Stimulated activated CD4-positive, alpha-beta T cell treated with anti-CD3 and anti-CD28 coated beads, TNF-alpha, amount 100 ng/mL, for 1 hour (primary cell): ENCODE measurements around the gene GP1BB.

Experiments used
- DNase-seq, 3 donors: peaks; one replicate each; pipeline ENCODE4 v3.0.0-alpha.2; 2020; ENCODE audit warnings: low read depth in 3 of 3, low spot score in 1 of 3

Gene GP1BB

DNA sequence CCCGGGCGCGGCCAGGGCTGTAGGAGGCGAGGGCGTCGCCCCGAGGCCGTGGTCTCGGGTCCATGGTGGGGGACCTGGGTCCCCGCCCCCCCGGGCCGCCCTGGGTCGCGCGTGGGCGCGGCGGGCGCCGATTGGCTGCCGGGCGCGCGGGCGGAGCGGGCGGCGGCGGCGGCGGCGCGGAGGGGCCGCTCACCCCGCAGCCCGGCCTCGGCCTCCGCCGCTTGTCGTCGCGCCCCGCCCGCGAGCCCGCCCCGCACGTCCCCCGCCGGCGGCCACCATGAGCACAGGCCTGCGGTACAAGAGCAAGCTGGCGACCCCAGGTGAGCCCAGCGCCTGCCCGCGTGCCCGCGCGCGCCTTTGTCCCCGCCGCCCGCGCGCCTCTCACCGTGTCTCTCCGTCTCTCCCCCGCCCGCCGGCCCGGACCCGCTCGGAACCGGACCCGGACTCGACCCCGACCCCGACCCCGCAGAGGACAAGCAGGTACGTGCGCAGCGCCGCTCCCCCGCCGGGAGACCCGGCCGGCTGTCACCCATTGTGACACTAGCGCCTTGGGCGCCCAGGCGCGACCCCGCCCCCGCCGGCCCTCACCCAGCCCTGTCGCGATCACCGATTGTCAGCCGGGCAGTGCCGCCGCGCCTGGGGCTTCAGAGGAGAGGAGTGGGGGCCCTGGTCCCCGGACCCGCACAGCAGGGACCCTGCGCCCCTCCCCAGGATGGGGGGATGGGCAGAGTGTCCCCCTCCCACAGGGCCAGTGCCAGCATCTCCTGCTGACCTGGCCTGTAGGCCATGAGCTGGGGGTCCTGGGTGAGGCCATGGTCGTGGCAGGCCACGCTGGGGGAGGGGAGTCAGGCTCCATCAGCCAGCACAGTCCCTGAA lies 8.8 kb upstream of the GP1BB start, which contains the start of gene SEPTIN5:
Gene SEPTIN5, plus strand, starts transcription at position 192 of the 876 bp plus-strand sequence. Its CDS starts 86 bp downstream, at position 278.
- no peak for DNase-seq

DNA sequence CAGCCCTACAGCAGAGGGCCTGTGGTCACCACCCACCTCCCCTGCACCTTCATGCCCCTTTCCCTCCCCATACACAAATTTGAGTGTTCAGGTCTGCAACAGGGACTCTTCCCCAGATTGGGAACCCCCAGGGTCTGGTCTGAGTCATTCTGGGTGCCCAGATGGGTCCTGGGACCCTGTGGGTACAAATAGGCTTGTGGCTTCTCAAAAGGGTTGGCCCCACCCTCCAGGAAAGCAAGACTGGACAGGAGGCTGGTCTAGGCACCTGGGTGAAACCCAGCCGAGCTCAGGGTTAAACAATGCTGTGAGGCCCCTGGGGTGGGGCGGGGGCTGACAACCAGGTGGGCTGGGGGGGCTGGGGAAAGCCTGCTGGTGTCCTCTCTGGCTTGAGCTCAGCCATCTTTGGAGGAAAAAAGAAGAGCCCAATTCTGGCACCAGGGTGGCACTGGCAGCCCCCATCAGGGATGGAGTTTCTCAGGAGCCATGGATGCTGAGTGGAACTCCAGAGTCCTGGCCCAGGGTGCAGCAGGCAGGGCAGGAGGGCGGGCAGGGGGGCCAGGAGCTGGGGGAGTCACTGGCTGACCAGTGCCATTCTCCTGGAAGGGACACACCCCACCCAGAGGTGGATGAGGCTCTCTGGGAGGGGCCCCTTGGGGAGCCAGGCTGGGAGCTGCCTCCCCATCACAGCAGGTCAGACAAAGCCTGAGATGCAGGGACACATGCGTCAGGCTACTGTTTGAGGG lies 8.0 kb upstream of the GP1BB start:
- no peak for DNase-seq

DNA sequence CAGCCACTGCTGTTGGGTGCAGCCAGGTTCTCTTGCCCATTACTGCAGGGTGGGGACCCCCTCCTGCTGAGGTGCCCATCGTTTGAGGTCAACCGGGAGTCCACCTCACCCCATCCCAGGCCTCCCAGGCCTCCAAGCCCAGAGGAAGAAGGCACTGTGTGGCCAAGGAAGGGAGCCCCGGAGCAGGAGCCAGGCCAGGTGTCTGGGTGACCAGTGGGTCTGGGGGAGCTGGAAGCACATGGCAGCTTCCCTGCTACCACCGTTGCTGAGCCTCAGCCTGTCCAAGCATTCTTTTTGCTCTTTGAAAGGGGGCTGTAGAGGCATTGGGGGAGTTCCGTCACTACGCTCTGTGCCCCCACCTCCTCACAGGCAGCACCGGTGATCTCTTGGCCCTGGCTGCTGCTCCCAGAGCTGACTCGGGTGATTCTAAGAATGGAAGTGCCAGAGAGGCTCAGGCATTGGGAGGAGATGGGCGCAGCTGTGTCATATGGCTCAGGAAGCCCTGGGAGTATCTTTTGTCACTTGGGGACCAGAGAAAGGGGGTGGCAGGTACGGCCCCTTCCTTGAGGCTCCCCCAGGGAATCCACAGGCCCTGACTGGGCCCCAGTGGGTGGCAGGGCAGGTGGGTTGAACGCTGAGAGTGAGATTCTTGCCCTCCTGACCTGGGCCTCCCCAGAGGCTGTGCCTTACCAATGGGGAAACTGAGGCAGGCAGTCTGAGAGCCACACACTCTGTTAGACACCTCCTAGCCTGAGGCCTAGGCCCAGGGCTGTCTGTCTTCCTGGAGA lies 7.1 kb upstream of the GP1BB start:
- no peak for DNase-seq

DNA sequence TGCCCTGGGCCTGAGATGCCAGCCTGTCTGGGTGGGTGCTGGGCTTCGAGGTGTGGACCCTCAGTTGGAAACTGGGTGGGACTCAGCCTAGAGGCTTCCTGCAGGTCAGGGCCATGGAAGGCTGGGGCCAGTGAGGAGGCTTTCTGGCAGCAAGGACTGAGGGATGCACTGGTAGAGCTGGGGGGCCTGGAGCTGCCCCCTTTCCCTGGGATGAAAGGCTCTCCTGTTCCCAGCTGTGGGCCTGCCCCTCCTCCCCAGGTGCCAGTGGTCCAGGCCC lies 6.6 kb upstream of the GP1BB start:
- no peak for DNase-seq

DNA sequence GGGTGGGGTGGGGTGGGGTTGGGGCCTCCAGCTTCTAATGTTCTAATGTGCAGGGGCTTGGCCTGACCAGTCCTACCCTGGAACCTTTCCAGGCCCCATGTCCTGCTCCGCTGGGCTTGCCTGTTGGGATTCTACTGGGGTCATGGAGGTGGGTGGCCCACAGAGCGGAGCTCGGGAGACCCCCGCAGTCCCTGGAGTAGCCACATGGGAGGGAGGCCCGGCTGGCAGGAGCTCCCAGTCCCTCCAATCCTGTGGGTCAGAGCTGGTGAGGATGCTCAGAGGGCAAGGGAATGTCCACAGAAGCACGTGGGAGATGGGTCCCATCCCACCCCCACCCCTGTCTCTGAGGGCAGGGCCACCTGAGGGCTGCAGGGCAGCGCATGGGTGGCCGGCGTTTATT lies 6.2 kb upstream of the GP1BB start:
- no peak for DNase-seq

DNA sequence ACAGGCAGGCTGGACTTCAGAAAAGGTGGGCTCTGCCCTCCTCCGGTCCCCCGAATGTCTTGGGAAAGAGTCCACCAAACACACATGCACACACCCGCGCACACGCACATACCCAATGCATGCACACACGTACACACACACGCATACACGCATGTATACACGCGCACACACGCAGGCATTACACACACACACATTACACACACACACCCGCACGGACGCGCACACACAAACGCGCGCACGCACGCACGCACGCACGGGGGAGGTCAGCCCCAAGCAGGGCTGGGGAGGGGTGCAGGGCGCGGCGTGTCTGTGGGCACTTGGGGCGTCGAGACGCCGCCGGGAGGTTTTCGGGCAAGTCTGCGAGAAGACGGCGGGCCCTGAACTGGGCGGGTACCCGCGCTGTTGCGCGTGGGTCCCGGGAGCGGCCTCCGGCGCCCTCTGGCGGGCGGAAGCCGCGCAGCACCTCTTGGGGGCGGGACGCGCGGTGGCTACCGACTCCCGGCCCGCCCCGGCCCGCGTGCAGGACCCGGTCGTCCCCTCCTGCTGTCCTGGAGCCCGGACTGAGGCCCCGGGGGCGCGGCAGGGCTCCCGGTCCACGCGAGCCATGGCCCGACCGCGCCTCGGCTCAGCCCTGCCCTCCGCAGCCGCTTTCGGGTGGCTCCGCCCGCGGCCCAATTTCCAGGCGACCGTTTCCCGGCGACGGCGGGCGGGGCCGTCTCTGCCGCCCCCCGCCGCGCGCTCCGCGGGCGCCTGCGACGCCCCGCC lies 5.5 kb upstream of the GP1BB start:
- peak; percentile 36 to 79 (median 73) for DNase-seq

DNA sequence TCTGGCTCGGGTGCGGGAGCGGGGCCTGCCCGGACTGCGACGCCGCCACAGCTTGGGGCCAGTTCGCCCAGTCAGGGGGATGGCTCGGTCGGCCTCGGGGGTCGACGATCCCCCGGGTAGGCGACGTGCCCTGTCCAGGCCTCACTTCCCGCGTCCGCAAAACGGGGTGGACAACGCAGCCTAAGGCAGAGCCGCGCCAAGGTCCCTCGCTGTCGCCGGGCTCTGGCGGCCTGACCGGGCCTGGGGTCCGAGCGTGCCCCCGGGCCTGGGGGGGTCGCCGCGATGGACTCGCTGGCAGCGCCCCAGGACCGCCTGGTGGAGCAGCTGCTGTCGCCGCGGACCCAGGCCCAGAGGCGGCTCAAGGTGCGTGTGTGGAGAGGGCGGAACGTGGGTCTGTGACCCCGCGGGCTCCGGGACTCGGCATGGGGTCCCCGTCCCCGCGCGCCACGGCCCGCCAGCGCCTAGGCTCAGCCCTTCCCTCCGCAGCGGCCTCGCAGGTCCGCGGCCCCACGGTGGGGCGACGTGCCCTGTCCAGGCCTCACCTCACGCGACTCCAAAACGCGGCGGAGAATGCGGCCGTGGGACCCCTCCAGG lies 4.8 kb upstream of the GP1BB start:
- DNase-seq, result no peak

DNA sequence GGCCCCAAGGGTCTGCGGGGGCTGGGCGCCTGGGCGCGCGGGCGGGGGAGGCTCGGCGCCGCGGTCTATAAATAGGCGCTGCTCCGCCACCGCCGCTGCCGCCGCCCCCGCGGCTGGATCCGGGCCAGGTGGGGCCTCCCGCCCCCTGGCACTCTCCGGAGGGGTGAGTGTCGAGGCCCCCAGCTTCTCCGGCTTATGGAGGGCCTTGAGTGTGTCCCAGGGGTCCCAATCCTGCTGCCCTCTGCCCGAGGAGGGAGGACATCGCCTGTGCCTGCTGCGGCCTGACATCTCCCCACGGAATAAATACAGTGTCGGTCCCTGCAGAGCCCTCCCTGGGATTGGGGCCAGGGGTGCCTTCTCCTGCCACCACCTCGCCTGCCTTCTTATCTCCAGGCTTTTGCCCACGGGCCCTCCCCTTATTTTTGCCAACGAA lies 4.3 kb upstream of the GP1BB start:
- no peak for DNase-seq

DNA sequence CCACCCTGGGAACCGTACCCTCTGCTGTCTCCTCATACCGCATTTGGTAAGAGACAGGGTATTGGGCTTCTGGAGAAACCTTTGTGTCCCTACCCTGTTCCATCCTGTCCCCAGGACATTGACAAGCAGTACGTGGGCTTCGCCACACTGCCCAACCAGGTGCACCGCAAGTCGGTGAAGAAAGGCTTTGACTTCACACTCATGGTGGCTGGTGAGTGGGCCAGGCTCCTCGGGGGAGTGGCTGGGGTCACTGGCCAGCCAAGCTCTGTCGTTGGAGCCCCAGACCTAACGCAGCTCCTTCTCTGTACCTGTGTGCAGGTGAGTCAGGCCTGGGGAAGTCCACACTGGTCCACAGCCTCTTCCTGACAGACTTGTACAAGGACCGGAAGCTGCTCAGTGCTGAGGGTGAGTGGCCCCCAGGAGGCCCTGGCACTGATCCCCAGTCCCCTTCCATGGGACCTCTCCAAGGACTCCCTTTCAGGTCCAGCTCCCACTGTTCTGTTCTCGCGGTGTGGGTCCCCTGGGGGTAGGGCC lies 3.8 kb upstream of the GP1BB start:
- DNase-seq, result no peak

DNA sequence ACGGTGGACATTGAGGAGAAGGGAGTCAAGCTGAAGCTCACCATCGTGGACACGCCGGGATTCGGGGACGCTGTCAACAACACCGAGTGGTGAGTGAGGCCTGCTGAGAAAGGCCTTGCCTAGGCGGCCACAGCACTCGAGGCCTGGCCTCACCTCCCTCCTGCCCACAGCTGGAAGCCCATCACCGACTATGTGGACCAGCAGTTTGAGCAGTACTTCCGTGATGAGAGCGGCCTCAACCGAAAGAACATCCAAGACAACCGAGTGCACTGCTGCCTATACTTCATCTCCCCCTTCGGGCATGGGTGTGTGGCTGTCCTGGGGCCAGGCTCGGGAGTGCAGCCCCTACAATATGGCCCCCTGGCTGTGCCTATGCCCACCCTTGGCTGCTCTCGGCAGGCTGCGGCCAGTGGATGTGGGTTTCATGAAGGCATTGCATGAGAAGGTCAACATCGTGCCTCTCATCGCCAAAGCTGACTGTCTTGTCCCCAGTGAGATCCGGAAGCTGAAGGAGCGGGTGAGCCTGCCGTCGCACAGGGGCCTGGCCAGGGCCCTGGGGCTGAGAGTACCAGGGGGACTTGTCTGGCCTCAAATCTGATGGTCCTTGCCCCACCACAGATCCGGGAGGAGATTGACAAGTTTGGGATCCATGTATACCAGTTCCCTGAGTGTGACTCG lies 3.0 kb upstream of the GP1BB start:
- no peak for DNase-seq

DNA sequence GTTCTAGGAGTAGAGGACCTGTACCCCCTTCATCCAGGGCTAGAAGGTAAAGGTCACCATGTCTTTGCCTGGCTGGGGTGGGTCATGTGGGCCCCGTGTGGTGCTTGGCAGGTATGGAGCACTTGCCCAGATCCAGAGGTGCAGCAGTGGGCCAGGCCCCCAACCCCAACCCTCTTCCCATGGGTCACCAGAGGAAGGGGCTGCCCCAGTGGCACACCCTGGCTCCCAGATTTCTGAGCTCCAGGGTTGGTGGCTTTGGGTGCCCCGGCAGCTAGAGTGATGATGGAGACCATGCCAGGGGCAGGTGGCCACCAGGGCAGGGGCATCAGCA lies 2.4 kb upstream of the GP1BB start:
- DNase-seq, result no peak

DNA sequence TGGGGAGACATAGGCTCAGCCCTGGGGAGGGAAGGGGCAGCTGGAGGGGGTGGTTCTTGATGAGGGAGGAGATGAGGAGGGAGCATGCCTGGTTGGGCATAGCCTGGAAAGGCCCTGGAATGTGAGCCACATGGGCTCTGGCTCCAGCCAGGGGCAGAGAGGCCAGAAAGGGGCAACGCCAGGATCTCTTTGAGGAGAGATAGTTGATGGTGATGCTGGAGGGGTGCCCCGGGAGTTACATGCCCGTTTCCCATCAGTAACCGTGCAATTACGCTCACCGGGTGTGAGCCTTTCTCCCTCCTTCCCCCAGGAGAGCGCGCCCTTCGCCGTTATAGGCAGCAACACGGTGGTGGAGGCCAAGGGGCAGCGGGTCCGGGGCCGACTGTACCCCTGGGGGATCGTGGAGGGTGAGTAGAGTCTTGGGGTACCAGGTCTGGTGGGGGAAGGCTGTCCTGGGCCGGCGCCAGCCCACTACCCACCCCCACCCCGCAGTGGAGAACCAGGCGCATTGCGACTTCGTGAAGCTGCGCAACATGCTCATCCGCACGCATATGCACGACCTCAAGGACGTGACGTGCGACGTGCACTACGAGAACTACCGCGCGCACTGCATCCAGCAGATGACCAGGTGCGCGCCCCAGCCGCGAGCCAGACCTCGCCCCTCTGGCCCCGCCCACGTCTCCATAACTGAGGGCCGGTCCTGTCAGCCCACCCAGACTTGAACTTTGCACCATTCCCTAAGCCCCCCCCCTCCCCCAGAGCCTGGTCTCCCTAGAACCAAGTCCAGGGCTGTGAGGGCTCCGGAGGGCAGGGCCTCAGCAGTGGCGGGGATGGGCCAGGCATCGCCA lies 1.8 kb upstream of the GP1BB start:
- DNase-seq, result no peak

DNA sequence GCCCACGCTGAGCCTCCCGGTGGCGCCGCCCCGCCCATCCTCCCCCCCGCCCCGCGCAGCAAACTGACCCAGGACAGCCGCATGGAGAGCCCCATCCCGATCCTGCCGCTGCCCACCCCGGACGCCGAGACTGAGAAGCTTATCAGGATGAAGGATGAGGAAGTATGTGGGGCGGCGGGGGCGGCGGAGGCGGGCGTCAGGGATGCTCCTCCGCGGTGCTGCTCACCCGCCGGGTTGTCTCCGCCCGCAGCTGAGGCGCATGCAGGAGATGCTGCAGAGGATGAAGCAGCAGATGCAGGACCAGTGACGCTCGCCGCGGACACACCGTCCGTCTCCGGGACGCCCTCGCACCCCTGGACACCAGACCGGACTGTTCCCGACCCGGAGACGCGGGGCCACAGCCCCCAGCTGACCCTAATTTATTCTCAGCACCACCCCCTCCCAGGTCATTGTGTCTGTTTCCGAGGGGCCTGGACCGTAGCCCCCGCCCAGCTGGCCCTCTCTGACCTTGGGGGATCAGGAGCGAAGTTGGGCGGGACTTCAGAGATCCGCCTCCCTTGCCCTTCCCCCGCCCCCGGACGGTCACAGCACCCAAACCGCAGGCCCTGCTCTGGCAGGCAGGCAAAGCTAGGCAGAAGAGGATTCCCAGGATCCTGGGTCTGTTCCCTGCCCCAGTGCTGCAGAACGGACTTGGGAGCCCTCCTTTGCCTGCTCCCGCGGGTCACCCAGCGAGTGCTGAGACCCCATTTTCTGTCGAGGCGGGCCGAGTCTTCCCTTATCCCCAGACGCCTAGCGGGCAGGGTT lies 959 bp upstream of the GP1BB start:
- DNase-seq, result no peak

DNA sequence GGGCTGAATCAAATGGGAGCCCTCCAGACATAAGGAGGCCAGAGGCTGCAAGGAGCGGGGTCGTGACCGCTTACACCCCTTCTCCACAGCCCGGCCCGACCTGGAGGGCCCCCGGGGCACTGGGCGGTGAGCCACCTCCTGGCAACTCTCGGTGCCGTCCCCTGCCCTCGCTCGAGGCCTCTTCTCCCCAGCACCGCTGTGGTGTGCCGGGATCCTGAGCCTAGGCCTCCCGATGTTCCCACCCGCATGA lies 432 bp upstream of the GP1BB start:
- no peak for DNase-seq

DNA sequence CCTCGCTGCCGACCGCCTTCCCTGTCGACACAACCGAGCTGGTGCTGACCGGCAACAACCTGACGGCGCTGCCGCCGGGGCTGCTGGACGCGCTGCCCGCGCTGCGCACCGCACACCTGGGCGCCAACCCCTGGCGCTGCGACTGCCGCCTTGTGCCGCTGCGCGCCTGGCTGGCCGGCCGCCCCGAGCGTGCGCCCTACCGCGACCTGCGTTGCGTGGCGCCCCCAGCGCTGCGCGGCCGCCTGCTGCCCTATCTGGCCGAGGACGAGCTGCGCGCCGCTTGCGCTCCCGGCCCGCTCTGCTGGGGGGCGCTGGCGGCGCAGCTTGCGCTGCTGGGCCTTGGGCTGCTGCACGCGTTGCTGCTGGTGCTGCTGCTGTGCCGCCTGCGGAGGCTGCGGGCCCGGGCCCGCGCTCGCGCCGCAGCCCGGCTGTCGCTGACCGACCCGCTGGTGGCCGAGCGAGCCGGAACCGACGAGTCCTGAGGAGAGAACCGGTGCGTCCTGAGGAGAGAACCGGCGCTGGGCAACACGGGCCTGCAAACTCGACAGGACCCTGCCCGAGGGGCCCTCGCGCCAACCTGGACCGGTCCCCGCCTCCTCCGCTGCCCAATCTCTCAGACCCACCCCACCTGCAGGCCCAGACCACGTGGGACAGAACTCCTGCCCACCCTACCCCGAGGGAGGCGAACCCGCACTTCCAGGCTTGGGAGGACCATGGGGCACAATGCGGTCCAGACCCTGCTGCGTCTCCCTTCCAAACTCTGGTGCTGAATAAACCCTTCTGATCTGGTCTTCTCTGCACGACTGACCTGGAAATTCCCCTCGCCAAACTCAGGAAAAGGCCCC lies 866 bp downstream of the GP1BB start:
- DNase-seq, result no peak

DNA sequence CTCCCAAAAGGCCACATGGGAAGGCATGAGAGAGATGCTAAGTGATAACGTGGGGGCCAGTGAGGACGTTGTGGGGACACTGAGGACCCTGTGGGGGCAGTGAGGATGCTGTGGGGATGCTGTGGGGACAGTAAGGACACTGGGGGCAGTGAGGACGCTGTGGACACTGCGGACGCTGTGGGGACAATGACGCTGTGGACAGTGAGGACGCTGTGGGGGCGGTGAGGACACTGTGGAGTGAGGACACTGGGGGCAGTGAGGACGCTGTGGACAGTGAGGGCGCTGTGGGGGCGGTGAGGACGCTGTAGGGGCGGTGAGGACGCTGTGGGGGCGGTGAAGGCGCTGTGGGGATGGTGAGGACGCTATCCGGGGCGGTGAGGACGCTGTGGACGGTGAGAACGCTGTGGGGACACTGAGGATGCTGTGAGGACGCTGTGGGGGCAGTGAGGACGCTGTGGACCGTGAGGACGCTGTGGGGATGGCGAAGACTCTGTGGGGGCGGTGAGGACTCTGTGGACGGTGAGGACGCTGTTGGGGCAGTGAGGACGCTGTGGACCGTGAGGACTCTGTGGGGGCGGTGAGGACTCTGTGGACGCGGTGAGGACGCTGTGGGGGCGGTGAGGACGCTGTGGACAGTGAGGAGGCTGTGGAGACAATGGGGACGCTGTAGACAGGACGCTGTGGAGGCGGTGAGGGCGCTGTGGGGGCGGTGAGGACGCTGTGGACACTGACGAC lies 1.8 kb downstream of the GP1BB start:
- no peak for DNase-seq
